Fibroblast of lung (primary cell): Measurements from ENCODE around the gene SPINK5. TPM values are rescaled to one million over a fixed set of nuclear protein-coding genes. Genes with fewer than 3 reads are reported as not detected.
A peak's percentile ranks its signal among the peaks of the same experiment; 100 is the strongest.

Experiments
- DNase-seq, 2 donors: peaks; one replicate each; pipeline versions ENCODE4 v3.0.0 to v3.0.0-alpha.2; 2010; ENCODE audit warnings: low read depth in 2 of 2
- H2AFZ ChIP-seq: 2 replicates; pipeline ENCODE4 v1.5.1; 2012; ENCODE audit warnings: low read length, control low read depth, inconsistent platforms
- H3K27ac ChIP-seq: 2 replicates; pipeline ENCODE4 v1.5.1; 2011; ENCODE audit warnings: low read length, control low read depth; ENCODE audit not compliant: insufficient read depth
- H3K27me3 ChIP-seq: 2 replicates; pipeline ENCODE4 v1.5.1; 2011; ENCODE audit warnings: mild to moderate bottlenecking, low read length; ENCODE audit not compliant: control insufficient read depth, insufficient read depth
- H3K36me3 ChIP-seq: 2 replicates; pipeline ENCODE4 v1.5.1; 2011; ENCODE audit warnings: low read length; ENCODE audit not compliant: control insufficient read depth, insufficient read depth
- H3K4me1 ChIP-seq: 2 replicates; pipeline ENCODE4 v1.5.1; 2011; ENCODE audit warnings: low read length; ENCODE audit not compliant: control insufficient read depth, insufficient read depth; ENCODE audit errors: extremely low read depth
- H3K4me2 ChIP-seq: 2 replicates; pipeline ENCODE4 v1.5.1; 2011; ENCODE audit warnings: low read length, control low read depth; ENCODE audit not compliant: insufficient read depth; ENCODE audit errors: extremely low read depth
- H3K4me3 ChIP-seq, 4 experiments: fragments of 200-600 bp in 1 of 4; sonication (generic) in 1 of 4; replicated peaks in 1 of 4; 2 replicates each; pipeline ENCODE4 v1.5.1; 2011 to 2016; ENCODE audit warnings: low read length in 4 of 4, low read depth in 3 of 4, mild to moderate bottlenecking in 3 of 4, control low read depth in 2 of 4, inconsistent platforms in 1 of 4, mixed read lengths in 1 of 4; ENCODE audit not compliant: insufficient read depth in 1 of 4; ENCODE audit errors: control extremely low read depth in 1 of 4
- H3K79me2 ChIP-seq: 2 replicates; pipeline ENCODE4 v1.5.1; 2012; ENCODE audit warnings: mild to moderate bottlenecking, low read length, inconsistent platforms; ENCODE audit not compliant: control insufficient read depth, insufficient read depth
- H3K9ac ChIP-seq: 2 replicates; pipeline ENCODE4 v1.5.1; 2011; ENCODE audit warnings: mild to moderate bottlenecking, low read length, control low read depth; ENCODE audit not compliant: insufficient read depth
- H3K9me3 ChIP-seq: 2 replicates; pipeline ENCODE4 v1.5.1; 2012; ENCODE audit warnings: low read depth, low read length; ENCODE audit not compliant: control insufficient read depth, insufficient read depth
- H4K20me1 ChIP-seq: 2 replicates; pipeline ENCODE4 v1.5.1; 2011; ENCODE audit warnings: low read length; ENCODE audit not compliant: control insufficient read depth, insufficient read depth; ENCODE audit errors: extremely low read depth
- EZH2 ChIP-seq: IDR thresholded peaks from 2 replicates; pipeline ENCODE4 v1.5.1; 2012; ENCODE audit warnings: low read length, control low read depth, mild to moderate bottlenecking; ENCODE audit errors: missing control alignments
- polyA plus RNA-seq, 2 donors: library from polyadenylated mRNA; depleted of rRNA in 1 of 2; stranded (reverse) in 1 of 2; unstranded in 1 of 2; fragments of >200 nt; gene quantifications; 2 replicates each; pipeline ENCODE4 v1.2.1, GENCODE V29; 2011 to 2012; ENCODE audit warnings: missing spikeins in 1 of 2
- total RNA-seq: library from RNA; depleted of rRNA; stranded (reverse); fragments of >200 nt; gene quantifications from 2 replicates; pipeline ENCODE4 v1.2.1, GENCODE V29; 2014
- TF ChIP-seq, protein P1 (sequence below), 2 donors: IDR thresholded peaks in 1 of 2; conservative IDR thresholded peaks in 1 of 2; 1 replicate in 1 of 2; 2 replicates in 1 of 2; pipeline ENCODE4 v1.5.1; 2011 to 2012; ENCODE audit warnings: low read length in 2 of 2, control low read depth in 1 of 2, inconsistent platforms in 1 of 2, low read depth in 1 of 2, mild to moderate bottlenecking in 1 of 2

SPINK5 gene
- total and polyA plus RNA-seq, 2 donors (not counting 1 experiment from before 2014, with no cell fraction given), result not detected

GRCh38 chr5:148084269-148084668 is 20.5 kb downstream of the SPINK5 start:
- H4K20me1 ChIP-seq, result no peaks in the 10 kb centered on the region
- H3K36me3 ChIP-seq, result no peaks in the 10 kb centered on the region
- no peaks in the 10 kb centered on the region for H3K9me3 ChIP-seq
- DNase-seq, result no peak
- H3K27ac ChIP-seq, result no peak overlapping the region
- H3K27me3 ChIP-seq, result no peaks in the 10 kb centered on the region
- no peak overlapping the region for H2AFZ ChIP-seq
- H3K79me2 ChIP-seq, result no peaks in the 10 kb centered on the region
- H3K9ac ChIP-seq, result no peak overlapping the region
- H3K4me3 ChIP-seq, result no peak overlapping the region
- TF ChIP-seq EZH2, result no peak
- H3K4me2 ChIP-seq, result no peak overlapping the region
- no peaks in the 10 kb centered on the region for H3K4me1 ChIP-seq

DNA sequence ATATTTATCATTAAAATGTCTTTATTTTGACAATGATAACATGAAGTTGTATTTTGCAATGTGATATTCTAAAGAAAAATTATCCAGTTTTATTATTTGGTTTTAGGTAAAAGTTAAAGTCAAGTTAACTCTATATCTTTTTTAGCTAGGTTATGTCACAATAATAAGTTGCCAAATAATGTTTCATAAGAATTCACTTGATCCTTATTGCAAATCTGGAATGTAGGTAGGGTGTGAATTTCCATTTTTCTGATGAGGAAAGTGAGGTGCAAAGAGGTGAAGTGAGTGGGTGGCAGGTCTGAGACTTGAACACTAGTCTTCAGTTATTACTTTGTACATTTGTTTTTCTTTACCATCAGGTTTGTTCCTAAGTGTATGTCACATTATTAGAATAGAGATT is 21.5 kb downstream of the SPINK5 start:
- Histone ChIP-seq H3K4me3 (no peak overlapping the region), H3K27ac (no peak overlapping the region), H3K36me3 (no peaks in the 10 kb centered on the region), H3K4me1 (no peaks in the 10 kb centered on the region), H3K9ac (no peak overlapping the region), H3K9me3 (no peaks in the 10 kb centered on the region), H4K20me1 (no peaks in the 10 kb centered on the region), H2AFZ (no peak overlapping the region), H3K27me3 (no peaks in the 10 kb centered on the region), H3K4me2 (no peak overlapping the region), H3K79me2 (no peaks in the 10 kb centered on the region)
- no peak for TF ChIP-seq EZH2
- TF ChIP-seq, protein P1, sequence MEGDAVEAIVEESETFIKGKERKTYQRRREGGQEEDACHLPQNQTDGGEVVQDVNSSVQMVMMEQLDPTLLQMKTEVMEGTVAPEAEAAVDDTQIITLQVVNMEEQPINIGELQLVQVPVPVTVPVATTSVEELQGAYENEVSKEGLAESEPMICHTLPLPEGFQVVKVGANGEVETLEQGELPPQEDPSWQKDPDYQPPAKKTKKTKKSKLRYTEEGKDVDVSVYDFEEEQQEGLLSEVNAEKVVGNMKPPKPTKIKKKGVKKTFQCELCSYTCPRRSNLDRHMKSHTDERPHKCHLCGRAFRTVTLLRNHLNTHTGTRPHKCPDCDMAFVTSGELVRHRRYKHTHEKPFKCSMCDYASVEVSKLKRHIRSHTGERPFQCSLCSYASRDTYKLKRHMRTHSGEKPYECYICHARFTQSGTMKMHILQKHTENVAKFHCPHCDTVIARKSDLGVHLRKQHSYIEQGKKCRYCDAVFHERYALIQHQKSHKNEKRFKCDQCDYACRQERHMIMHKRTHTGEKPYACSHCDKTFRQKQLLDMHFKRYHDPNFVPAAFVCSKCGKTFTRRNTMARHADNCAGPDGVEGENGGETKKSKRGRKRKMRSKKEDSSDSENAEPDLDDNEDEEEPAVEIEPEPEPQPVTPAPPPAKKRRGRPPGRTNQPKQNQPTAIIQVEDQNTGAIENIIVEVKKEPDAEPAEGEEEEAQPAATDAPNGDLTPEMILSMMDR (conservative IDR thresholded peaks at IDR 0.05 in 1 of 2, IDR thresholded peaks at IDR 0.05 in 1 of 2; ENCODE audit: low read depth in 1 of 2, low read length in 2 of 2), result no peak
- no peak for DNase-seq

GRCh38 chr5:148085977-148086705 is 22.4 kb downstream of the SPINK5 start:
- H3K4me3 ChIP-seq, result no peak overlapping the region
- H3K79me2 ChIP-seq, result no peaks in the 10 kb centered on the region
- no peak overlapping the region for H3K27ac ChIP-seq
- peak in 1 of 2 donors; percentile 10 for DNase-seq
- H4K20me1 ChIP-seq, result no peaks in the 10 kb centered on the region
- H3K4me1 ChIP-seq, result no peaks in the 10 kb centered on the region
- no peaks in the 10 kb centered on the region for H3K27me3 ChIP-seq
- no peaks in the 10 kb centered on the region for H3K9me3 ChIP-seq
- no peaks in the 10 kb centered on the region for H3K36me3 ChIP-seq
- H2AFZ ChIP-seq, result no peak overlapping the region
- no peak overlapping the region for H3K9ac ChIP-seq
- no peak for TF ChIP-seq EZH2
- TF ChIP-seq, protein P1 (conservative IDR thresholded peaks at IDR 0.05 in 1 of 2, IDR thresholded peaks at IDR 0.05 in 1 of 2; ENCODE audit: low read depth in 1 of 2, low read length in 2 of 2), result no peak
- H3K4me2 ChIP-seq, result no peak overlapping the region
